Aorta (tissue), 5 donors: ENCODE measurements around the gene FAT4. TPM values are rescaled to one million over a fixed set of nuclear protein-coding genes. Genes with fewer than 3 reads are reported as not detected.

Experiments
- ATAC-seq: fragments of 200-7000 bp; cut with Tn5 transposase; one replicate; pipeline ENCODE4 v1.9.1; 2022; ENCODE audit warnings: moderate library complexity; ENCODE audit not compliant: low FRiP score
- DNase-seq, 2 donors: peaks; one replicate each; pipeline ENCODE4 v3.0.0-alpha.2; 2020
- H3K27ac ChIP-seq, 2 donors: one replicate each; pipeline ENCODE4 v1.5.1; 2013; ENCODE audit warnings: low read length in 2 of 2, mild to moderate bottlenecking in 2 of 2, moderate library complexity in 2 of 2, control low read depth in 1 of 2, inconsistent platforms in 1 of 2, low read depth in 1 of 2
- H3K27me3 ChIP-seq, 2 donors: one replicate each; pipeline ENCODE4 v1.6.1; 2013; ENCODE audit warnings: control low read depth in 1 of 2, low read length in 1 of 2, mild to moderate bottlenecking in 1 of 2, moderate library complexity in 1 of 2; ENCODE audit not compliant: insufficient read depth in 2 of 2, control insufficient read depth in 1 of 2
- H3K36me3 ChIP-seq, 2 donors: one replicate each; pipeline ENCODE4 v1.6.1; 2013; ENCODE audit warnings: control low read depth in 1 of 2, low read length in 1 of 2, mild to moderate bottlenecking in 1 of 2; ENCODE audit not compliant: insufficient read depth in 2 of 2, control insufficient read depth in 1 of 2
- H3K4me1 ChIP-seq, 2 donors: one replicate each; pipeline ENCODE4 v1.6.1; 2013; ENCODE audit warnings: low read length in 2 of 2, control low read depth in 1 of 2, mild to moderate bottlenecking in 1 of 2, moderate library complexity in 1 of 2; ENCODE audit not compliant: insufficient read depth in 2 of 2, control insufficient read depth in 1 of 2
- H3K4me3 ChIP-seq, 2 donors: one replicate each; pipeline ENCODE4 v1.5.1; 2013; ENCODE audit warnings: low read length in 2 of 2, control low read depth in 1 of 2, mild to moderate bottlenecking in 1 of 2
- H3K9me3 ChIP-seq: one replicate; pipeline ENCODE4 v1.6.1; 2013; ENCODE audit warnings: mild to moderate bottlenecking, low read length; ENCODE audit not compliant: control insufficient read depth
- WGBS, 2 donors: extraction: QIAGEN DNeasy Blood & Tissue Kit; methylation state at CpG; one replicate each; pipeline ENCODE4 v1.1.7; 2013; 5-methylcytosine and 5-hydroxymethylcytosine counted together
- intact Hi-C, 2 donors: fragments of 100-400 bp; cut with DNase I; formaldehyde crosslinking; loops; one replicate each; pipeline versions ENCODE4 v1.14.2 to v1.15.0; 2022
- polyA plus RNA-seq, 2 donors: library from polyadenylated mRNA; stranded (reverse); fragments of 200-250 nt; gene quantifications; one replicate each; pipeline ENCODE4 v1.2.3, GENCODE V29; 2013
- total RNA-seq, 2 donors: library from RNA; stranded (reverse); fragmentation: NEBNext Ultra II Directional; extraction: Animal tissue kit (Norgen Biotek cat#: 25700); gene quantifications; one replicate each; pipeline ENCODE4 v1.2.1, GENCODE V29; 2021
- donor health status: healthy with polysubstance abuse.
- donor health status: Bipolar disorder and iron deficiency.
- donor health status: DM: no; HTN: no; CAD: no.
- donor health status: DM: no; HTN: no; CAD: no.
- donor health status: DM: yes; HTN: yes; CAD: no.

The FAT4 gene
- total and polyA plus RNA-seq, 4 donors = 0.88 to 48.0 (median 23.6) TPM

GRCh38 chr4:125353131-125353530 is 38.4 kb downstream of the FAT4 start:
- Histone ChIP-seq H3K4me3 (no peak overlapping the region), H3K36me3 (no peaks in the 10 kb centered on the region), H3K4me1 (peaks cover 0 to 6% of the 10 kb centered on the region in 2 donors), H3K27ac (no peak overlapping the region), H3K27me3 (no peaks in the 10 kb centered on the region), H3K9me3 (no peaks in the 10 kb centered on the region)
- no peak for DNase-seq
- ATAC-seq = no peak
- intact Hi-C loops = no loop called here
- 68 to 79% methylated on average over 1 of the region's 1 CpG for WGBS, 2 donors

- ATAC-seq (no peak), DNase-seq (no peak)
- H3K27ac ChIP-seq = no peak overlapping the region
- 85 to 91% methylated on average over 2 of the region's 2 CpGs for WGBS, 2 donors
- H3K4me1 ChIP-seq = peaks cover 1 to 16% of the 10 kb centered on the region in 2 donors
- no peak overlapping the region for H3K4me3 ChIP-seq
- H3K9me3 ChIP-seq = no peaks in the 10 kb centered on the region
- intact Hi-C loops = loop anchor here in 1 of 2 donors (5.0 kb wide), 1 partner anchor 42 kb away; no protein-coding TSS in a partner anchor
- H3K36me3 ChIP-seq = no peaks in the 10 kb centered on the region
- no peaks in the 10 kb centered on the region for H3K27me3 ChIP-seq
These were observed 41.0 kb downstream of the FAT4 start for GRCh38 chr4:125355791-125356190.

GRCh38 chr4:125357675-125358074 is 42.9 kb downstream of the FAT4 start:
- intact Hi-C loops = loop anchor here in 1 of 2 donors (5.0 kb wide), 1 partner anchor 40 kb away; no protein-coding TSS in a partner anchor
- H3K4me1 ChIP-seq = peaks cover 1 to 16% of the 10 kb centered on the region in 2 donors
- H3K9me3 ChIP-seq = no peaks in the 10 kb centered on the region
- H3K27me3 ChIP-seq = no peaks in the 10 kb centered on the region
- H3K4me3 ChIP-seq = no peak overlapping the region
- no peaks in the 10 kb centered on the region for H3K36me3 ChIP-seq
- DNase-seq (no peak), ATAC-seq (no peak)
- no peak overlapping the region for H3K27ac ChIP-seq
- 54 to 76% methylated on average over 4 of the region's 4 CpGs for WGBS, 2 donors

- WGBS, 2 donors = 95 to 96% methylated on average over 6 of the region's 6 CpGs
- H3K9me3 ChIP-seq = no peaks in the 10 kb centered on the region
- no peak overlapping the region for H3K4me3 ChIP-seq
- intact Hi-C loops = loop anchor here in 1 of 2 donors (5.0 kb wide), 1 partner anchor 39 kb away; no protein-coding TSS in a partner anchor
- no peaks in the 10 kb centered on the region for H3K36me3 ChIP-seq
- H3K27me3 ChIP-seq = no peaks in the 10 kb centered on the region
- ATAC-seq (no peak), DNase-seq (no peak)
- peaks cover 1 to 16% of the 10 kb centered on the region in 2 donors for H3K4me1 ChIP-seq
- H3K27ac ChIP-seq = no peak overlapping the region
These were observed 43.7 kb downstream of the FAT4 start for GRCh38 chr4:125358453-125358852.

- Histone ChIP-seq H3K27ac (no peak overlapping the region), H3K36me3 (no peaks in the 10 kb centered on the region), H3K9me3 (no peaks in the 10 kb centered on the region), H3K4me1 (peaks cover 1 to 16% of the 10 kb centered on the region in 2 donors), H3K4me3 (no peak overlapping the region), H3K27me3 (no peaks in the 10 kb centered on the region)
- 70% methylated on average over 3 of the region's 3 CpGs for WGBS, 2 donors
- DNase-seq (no peak), ATAC-seq (no peak)
- intact Hi-C loops = loop anchor here in 1 of 2 donors (5.0 kb wide), 1 partner anchor 38 kb away; no protein-coding TSS in a partner anchor
These were observed 44.6 kb downstream of the FAT4 start for GRCh38 chr4:125359363-125359762.

GRCh38 chr4:125359960-125360634 is 45.3 kb downstream of the FAT4 start:
- 38 to 54% methylated on average over 8 of the region's 8 CpGs for WGBS, 2 donors
- Histone ChIP-seq H3K4me3 (no peak overlapping the region), H3K9me3 (no peaks in the 10 kb centered on the region), H3K27ac (peak overlapping the region in 1 of 2 donors; percentile 1), H3K36me3 (no peaks in the 10 kb centered on the region), H3K27me3 (no peaks in the 10 kb centered on the region), H3K4me1 (peaks cover 1 to 16% of the 10 kb centered on the region in 2 donors)
- intact Hi-C loops = loop anchor here in 1 of 2 donors (5.0 kb wide), 1 partner anchor 37 kb away; no protein-coding TSS in a partner anchor
- ATAC-seq (no peak), DNase-seq (no peak)

- H3K27ac ChIP-seq = no peak overlapping the region
- DNase-seq = no peak
- peaks cover 1 to 13% of the 10 kb centered on the region in 2 donors for H3K4me1 ChIP-seq
- intact Hi-C loops = no loop called here
- ATAC-seq = no peak
- no peaks in the 10 kb centered on the region for H3K9me3 ChIP-seq
- no peaks in the 10 kb centered on the region for H3K27me3 ChIP-seq
- no peaks in the 10 kb centered on the region for H3K36me3 ChIP-seq
- no peak overlapping the region for H3K4me3 ChIP-seq
These were observed 46.0 kb downstream of the FAT4 start for GRCh38 chr4:125360727-125361126.
